Activated naive CD4-positive, alpha-beta T cell treated with anti-CD3 and anti-CD28 coated beads for 36 hours (primary cell): Measurements from ENCODE around the gene CCDC13. TPM values are rescaled to one million over a fixed set of nuclear protein-coding genes. Genes with fewer than 3 reads are reported as not detected.

Experiments
- CTCF ChIA-PET: fragments of 350-600 bp; sonication (Branson Sonifier 250); formaldehyde crosslinking; loops from one replicate; lab custom pipeline; 2021; ENCODE audit warnings: antibody characterized with exemption; lab: Charles Lee
- DNase-seq: peaks from one replicate; pipeline ENCODE4 v3.0.0-alpha.2; 2020
- H3K27ac Mint-ChIP-seq: one replicate; pipeline ENCODE4 v1.8.0; 2021; ENCODE audit warnings: mild to moderate bottlenecking, mixed read lengths
- H3K27me3 Mint-ChIP-seq: one replicate; pipeline ENCODE4 v1.8.0; 2021; ENCODE audit warnings: low read depth, mixed read lengths
- H3K36me3 Mint-ChIP-seq: one replicate; pipeline ENCODE4 v1.8.0; 2021; ENCODE audit warnings: low read depth, mixed read lengths
- H3K4me1 Mint-ChIP-seq: one replicate; pipeline ENCODE4 v1.8.0; 2021; ENCODE audit warnings: low read depth, mixed read lengths
- H3K4me3 Mint-ChIP-seq: one replicate; pipeline ENCODE4 v1.8.0; 2021; ENCODE audit warnings: mild to moderate bottlenecking, moderate library complexity, mixed read lengths
- H3K9me3 Mint-ChIP-seq: one replicate; pipeline ENCODE4 v1.8.0; 2021; ENCODE audit warnings: mixed read lengths
- intact Hi-C: fragments of 100-400 bp; cut with micrococcal nuclease; formaldehyde crosslinking; loops from one replicate; pipeline ENCODE4 v1.15.1; 2023
- total RNA-seq, 2 experiments: library from RNA; stranded (reverse); gene quantifications; one replicate each; pipeline ENCODE4 v1.2.3, GENCODE V29; 2021

Gene CCDC13
- total RNA-seq, 2 experiments from 2014 or later: 0.31 TPM; not detected in 1

- DNase-seq: no peak
- Mint-ChIP-seq H3K27me3 (no peaks in the 10 kb centered on the region), H3K36me3 (no peaks in the 10 kb centered on the region), H3K9me3 (no peaks in the 10 kb centered on the region), H3K4me3 (no peak overlapping the region), H3K4me1 (no peaks in the 10 kb centered on the region), H3K27ac (no peak overlapping the region)
- intact Hi-C loops: no loop called here
- CTCF ChIA-PET: no interaction called here
These were observed 43.5 kb downstream of the CCDC13 start for GRCh38 chr3:42729404-42730145.

- H3K36me3 Mint-ChIP-seq: no peaks in the 10 kb centered on the region
- no peak for DNase-seq
- CTCF ChIA-PET: interaction anchor here (1.0 kb wide), 1 partner anchor 14 kb away, joined by 4 read pairs; no protein-coding TSS in a partner anchor
These were observed 44.2 kb downstream of the CCDC13 start for GRCh38 chr3:42728668-42729364.

GRCh38 chr3:42728056-42728455 lies 45.0 kb downstream of the CCDC13 start:
- Mint-ChIP-seq H3K27ac (no peak overlapping the region), H3K27me3 (peaks cover 2% of the 10 kb centered on the region), H3K9me3 (no peaks in the 10 kb centered on the region), H3K36me3 (no peaks in the 10 kb centered on the region), H3K4me1 (no peaks in the 10 kb centered on the region), H3K4me3 (no peak overlapping the region)
- intact Hi-C loops: no loop called here
- no peak for DNase-seq
- CTCF ChIA-PET: interaction anchor here (1.0 kb wide), 1 partner anchor 15 kb away, joined by 4 read pairs; no protein-coding TSS in a partner anchor

More at GRCh38 chr3:42728668-42729364, 44.2 kb downstream of the CCDC13 start:
- Mint-ChIP-seq H3K9me3 (no peaks in the 10 kb centered on the region), H3K27ac (no peak overlapping the region), H3K4me1 (no peaks in the 10 kb centered on the region), H3K27me3 (no peaks in the 10 kb centered on the region), H3K4me3 (no peak overlapping the region)
- intact Hi-C loops: no loop called here

DNA sequence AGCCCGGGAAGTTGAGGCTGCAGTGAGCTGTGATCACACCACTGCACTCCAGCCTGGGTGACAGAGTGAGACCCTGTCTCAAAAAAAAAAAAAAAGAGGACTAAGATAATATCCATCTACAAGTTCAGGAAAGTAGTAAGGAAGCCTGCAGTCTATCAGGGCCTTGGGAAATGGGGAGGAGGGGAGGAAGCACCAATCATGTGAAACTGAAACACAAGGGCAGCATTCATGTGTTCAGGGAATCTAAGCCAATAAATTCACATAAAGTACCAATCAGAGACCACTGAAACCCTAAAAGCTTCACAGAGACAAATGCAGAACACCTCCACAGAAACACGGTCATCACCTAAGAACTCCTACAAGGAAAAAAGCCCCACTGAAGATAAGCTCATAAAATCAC lies 47.6 kb downstream of the CCDC13 start:
- Mint-ChIP-seq H3K27me3 (peaks cover 2% of the 10 kb centered on the region), H3K4me1 (no peaks in the 10 kb centered on the region), H3K36me3 (no peaks in the 10 kb centered on the region), H3K9me3 (no peaks in the 10 kb centered on the region), H3K4me3 (no peak overlapping the region), H3K27ac (no peak overlapping the region)
- CTCF ChIA-PET: no interaction called here
- DNase-seq: no peak
- intact Hi-C loops: no loop called here

DNA sequence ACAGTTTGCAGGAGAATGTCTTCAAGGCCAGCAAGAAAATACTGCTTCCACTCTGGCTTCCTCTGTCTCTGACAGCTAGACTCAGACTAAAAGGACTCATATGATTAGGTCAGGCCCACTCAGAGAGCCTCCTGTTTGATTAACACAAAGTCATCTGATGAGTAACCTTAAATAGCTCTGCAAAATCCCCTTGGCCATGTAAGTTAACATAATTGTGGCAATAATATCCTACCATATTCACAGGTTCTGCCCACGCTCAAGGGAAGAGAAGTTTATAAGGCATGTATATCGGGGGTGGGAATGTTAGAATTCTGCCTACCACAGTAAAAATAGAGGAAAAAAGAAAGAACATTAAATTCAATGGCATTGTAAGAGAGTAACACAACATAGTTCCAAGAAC lies 49.8 kb downstream of the CCDC13 start:
- peaks cover 2% of the 10 kb centered on the region for H3K27me3 Mint-ChIP-seq
- intact Hi-C loops: no loop called here
- CTCF ChIA-PET: no interaction called here
- no peaks in the 10 kb centered on the region for H3K4me1 Mint-ChIP-seq
- no peak for DNase-seq
- no peak overlapping the region for H3K27ac Mint-ChIP-seq
- H3K4me3 Mint-ChIP-seq: no peak overlapping the region
- no peaks in the 10 kb centered on the region for H3K9me3 Mint-ChIP-seq
- no peaks in the 10 kb centered on the region for H3K36me3 Mint-ChIP-seq

Other genes with a start within 250 kb of the CCDC13 start
- gene SEC22C, start 191.3 kb downstream of the CCDC13 start, total RNA-seq: 10 to 100 TPM; 41.2 to 45.9 TPM
- 10 to 100 TPM; 38.8 to 39.1 TPM for gene SS18L2, start 182.4 kb downstream of the CCDC13 start, total RNA-seq
- gene NKTR, start 172.6 kb downstream of the CCDC13 start, total RNA-seq: 10 to 100 TPM; 62.1 to 65.9 TPM
- 1 to 10 TPM in 1 of 2 experiments, under 1 TPM in 1; 0.55 to 1.0 TPM for gene ZBTB47, start 119.6 kb downstream of the CCDC13 start, total RNA-seq
- gene KLHL40, start 87.7 kb downstream of the CCDC13 start, total RNA-seq: not detected
- gene HHATL, start 70.5 kb downstream of the CCDC13 start, total RNA-seq: not detected
- gene HIGD1A, start 31.2 kb upstream of the CCDC13 start, total RNA-seq: 10 to 100 TPM; 57.1 to 66.4 TPM
- gene ACKR2, start 36.2 kb upstream of the CCDC13 start, total RNA-seq: under 1 TPM; 0.42 to 0.76 TPM
- not detected for gene CYP8B1, start 102.6 kb upstream of the CCDC13 start, total RNA-seq
- 1 to 10 TPM; 1.2 to 1.5 TPM for gene ZNF662, start 132.9 kb upstream of the CCDC13 start, total RNA-seq
- not detected for gene GASK1A, start 206.1 kb upstream of the CCDC13 start, total RNA-seq